Esophagus squamous epithelium (tissue), 5 donors: ENCODE data around the gene OBP2B. TPM values are rescaled to one million over a fixed set of nuclear protein-coding genes. Genes with fewer than 3 reads are reported as not detected.
"Not testable (repeated sequence)": the region's sequence is repeated elsewhere in the genome, so short reads cannot be mapped to it uniquely, and the experiment has no call there.

Source experiments
- DNase-seq: peaks from one replicate; lab custom pipeline; 2025; lab: John Stamatoyannopoulos, UW
- H3K27ac ChIP-seq, 4 donors: fragments of 200-600 bp; sonication (generic); one replicate each; pipeline ENCODE4 v1.5.1; 2016 to 2019; ENCODE audit warnings: mild to moderate bottlenecking in 1 of 4
- H3K27me3 ChIP-seq, 4 donors: fragments of 200-600 bp; sonication (generic); 1 replicate in 3 of 4; 2 replicates in 1 of 4; pipeline versions ENCODE4 v1.5.1 to v1.6.0; 2017 to 2021; ENCODE audit warnings: antibody characterized with exemption in 1 of 4
- H3K36me3 ChIP-seq, 3 donors: fragments of 200-600 bp; sonication (generic); one replicate each; pipeline ENCODE4 v1.5.1; 2016 to 2019
- H3K4me1 ChIP-seq, 3 donors: fragments of 200-600 bp; sonication (generic); one replicate each; pipeline ENCODE4 v1.5.1; 2017 to 2019
- H3K4me3 ChIP-seq, 4 donors: fragments of 200-600 bp; sonication (generic); 1 replicate in 3 of 4; 2 replicates in 1 of 4; pipeline ENCODE4 v1.5.1; 2016 to 2019; ENCODE audit warnings: mild to moderate bottlenecking in 2 of 4, moderate library complexity in 1 of 4
- H3K9me3 ChIP-seq, 3 donors: fragments of 200-600 bp; sonication (generic); one replicate each; pipeline ENCODE4 v1.5.1; 2016 to 2019
- CTCF ChIP-seq, 6 experiments: fragments of 450-650 bp in 4 of 6; fragments of 200-600 bp in 2 of 6; sonication (generic) in 2 of 6; IDR thresholded peaks; one replicate each; pipeline ENCODE4 v1.5.1; 2016 to 2019; ENCODE audit warnings: antibody characterized with exemption in 6 of 6, mild to moderate bottlenecking in 4 of 6, moderate library complexity in 4 of 6
- POLR2A ChIP-seq, 4 donors: fragments of 450-650 bp; IDR thresholded peaks; one replicate each; pipeline ENCODE4 v1.6.1; 2017; ENCODE audit warnings: antibody characterized with exemption in 4 of 4, mild to moderate bottlenecking in 4 of 4, moderate library complexity in 3 of 4
- WGBS, 2 donors: methylation state at CpG; one replicate each; pipeline ENCODE4 v1.1.5; 2018; 5-methylcytosine and 5-hydroxymethylcytosine counted together
- intact Hi-C: fragments of 100-400 bp; cut with DNase I; formaldehyde crosslinking; loops from one replicate; pipeline ENCODE4 v1.15.0; 2022
- total RNA-seq, 4 donors: library from RNA; depleted of rRNA; stranded (reverse); fragments of >200 nt; gene quantifications; one replicate each; pipeline ENCODE4 v1.1.0, GENCODE V29; 2016
- donor health status: DM: yes; HTN: yes; CAD: no.

Gene OBP2B
- total RNA-seq, 4 donors from 2014 or later = not detected

GRCh38 chr9:133221177-133221809, 12.2 kb upstream of the OBP2B start:
- H3K27ac ChIP-seq = no peak overlapping the region
- H3K9me3 ChIP-seq = no peaks in the 10 kb centered on the region
- DNase-seq = no peak
- intact Hi-C loops = no loop called here
- H3K4me3 ChIP-seq = no peak overlapping the region
- TF ChIP-seq POLR2A (IDR thresholded peaks at IDR 0.05) = no peak
- no peak for TF ChIP-seq CTCF (IDR thresholded peaks at IDR 0.05)
- 72 to 77% methylated on average over 11 to 12 of the region's 12 CpGs for WGBS, 2 donors
- no peaks in the 10 kb centered on the region for H3K36me3 ChIP-seq
- H3K4me1 ChIP-seq = peaks cover 0 to 9% (median 0%) of the 10 kb centered on the region in 3 donors
- peaks cover 0 to 54% (median 0%) of the 10 kb centered on the region in 4 donors for H3K27me3 ChIP-seq

GRCh38 chr9:133218049-133218975, 9.3 kb upstream of the OBP2B start:
- H3K9me3 ChIP-seq, DNase-seq, H3K4me3 ChIP-seq, H3K36me3 ChIP-seq, intact Hi-C loops, H3K27ac ChIP-seq, H3K4me1 ChIP-seq: not testable (repeated sequence)
- peaks cover 0 to 40% (median 0%) of the 10 kb centered on the region in 4 donors for H3K27me3 ChIP-seq
- WGBS, 2 donors = 71 to 77% methylated on average over 17 to 18 of the region's 19 CpGs

- DNase-seq, H3K27ac ChIP-seq, H3K36me3 ChIP-seq, H3K9me3 ChIP-seq, intact Hi-C loops, H3K4me1 ChIP-seq, H3K4me3 ChIP-seq: not testable (repeated sequence)
- 40 to 57% methylated on average over 6 to 9 of the region's 12 CpGs for WGBS, 2 donors
- H3K27me3 ChIP-seq = peaks cover 0 to 44% (median 0%) of the 10 kb centered on the region in 4 donors
These were observed 8.4 kb upstream of the OBP2B start for GRCh38 chr9:133217333-133217988.

- H3K9me3 ChIP-seq, H3K4me3 ChIP-seq, H3K4me1 ChIP-seq, H3K27ac ChIP-seq, DNase-seq, intact Hi-C loops, H3K36me3 ChIP-seq: not testable (repeated sequence)
- H3K27me3 ChIP-seq = peaks cover 0 to 54% (median 0%) of the 10 kb centered on the region in 4 donors
- 41 to 47% methylated on average over 4 of the region's 4 CpGs for WGBS, 2 donors
These were observed 5.2 kb upstream of the OBP2B start for GRCh38 chr9:133214276-133214675.

GRCh38 chr9:133210609-133211008, 1.6 kb upstream of the OBP2B start:
- Histone ChIP-seq H3K27ac (no peak overlapping the region), H3K4me1 (no peaks in the 10 kb centered on the region), H3K9me3 (peaks cover 0 to 5% (median 0%) of the 10 kb centered on the region in 3 donors), H3K27me3 (peaks cover 0 to 62% (median 0%) of the 10 kb centered on the region in 4 donors), H3K4me3 (no peak overlapping the region), H3K36me3 (no peaks in the 10 kb centered on the region)
- intact Hi-C loops = no loop called here
- WGBS, 2 donors = 85 to 90% methylated on average over 5 to 7 of the region's 7 CpGs
- no peak for DNase-seq
- TF ChIP-seq CTCF (IDR thresholded peaks at IDR 0.05) (no peak), POLR2A (IDR thresholded peaks at IDR 0.05) (no peak)

GRCh38 chr9:133210202-133210532, 1.1 kb upstream of the OBP2B start:
- TF ChIP-seq CTCF (IDR thresholded peaks at IDR 0.05) = no peak
- TF ChIP-seq POLR2A (IDR thresholded peaks at IDR 0.05) = no peak
- H3K9me3 ChIP-seq = peaks cover 0 to 5% (median 0%) of the 10 kb centered on the region in 3 donors
- no peak overlapping the region for H3K27ac ChIP-seq
- no peak for DNase-seq
- 23 to 49% methylated on average over 3 to 5 of the region's 7 CpGs for WGBS, 2 donors
- peaks cover 0 to 63% (median 0%) of the 10 kb centered on the region in 4 donors for H3K27me3 ChIP-seq
- H3K4me1 ChIP-seq = no peaks in the 10 kb centered on the region
- intact Hi-C loops = no loop called here
- H3K4me3 ChIP-seq = no peak overlapping the region
- no peaks in the 10 kb centered on the region for H3K36me3 ChIP-seq

GRCh38 chr9:133209327-133210201, 514 bp upstream of the OBP2B start:
- DNase-seq, H3K4me3 ChIP-seq, intact Hi-C loops, H3K36me3 ChIP-seq, H3K27ac ChIP-seq, H3K4me1 ChIP-seq, H3K9me3 ChIP-seq: not testable (repeated sequence)
- WGBS, 2 donors = 73 to 79% methylated on average over 9 to 18 of the region's 29 CpGs
- peaks cover 0 to 64% (median 0%) of the 10 kb centered on the region in 4 donors for H3K27me3 ChIP-seq

- H3K4me1 ChIP-seq, intact Hi-C loops, H3K4me3 ChIP-seq, H3K36me3 ChIP-seq, H3K9me3 ChIP-seq, DNase-seq, H3K27ac ChIP-seq: not testable (repeated sequence)
- 86% methylated on average over 7 of the region's 16 CpGs; no CpG with 5 or more reads in 1 of the 2 donors for WGBS, 2 donors
- H3K27me3 ChIP-seq = peaks cover 0 to 74% (median 0%) of the 10 kb centered on the region in 4 donors
These were observed 725 bp downstream of the OBP2B start for GRCh38 chr9:133208171-133208879.
